NAMALWA (cell line): ENCODE measurements around the gene LBX2.

ENCODE experiments used
- DNase-seq: peaks from one replicate; pipeline ENCODE4 v3.0.0-alpha.2; 2015; ENCODE audit warnings: low spot score

LBX2 gene

GRCh38 chr2:74457129-74457548 is 42.3 kb downstream of the LBX2 start:
- DNase-seq, result no peak

- peak; percentile 99 for DNase-seq
Measured at GRCh38 chr2:74454654-74455511, 44.5 kb downstream of the LBX2 start, which contains the start of gene INO80B. TSS of gene INO80B (plus strand) at chr2:74455087. CDS start at chr2:74455117, 30 bp downstream.

- no peak for DNase-seq
Measured at GRCh38 chr2:74450570-74451190, 48.7 kb downstream of the LBX2 start.

- no peak for DNase-seq
Measured at GRCh38 chr2:74448771-74449170, 50.6 kb downstream of the LBX2 start.
